Tibial artery (tissue), 4 donors: Measurements from ENCODE around the gene CHTF8.

Experiments used
- DNase-seq, 2 donors: peaks; one replicate each; pipeline ENCODE4 v3.0.0-alpha.2; 2019
- H3K27ac ChIP-seq, 2 donors: fragments of 200-600 bp; sonication (generic) in 1 of 2; 1 replicate in 1 of 2; 2 replicates in 1 of 2; pipeline ENCODE4 v1.5.1; 2018 to 2019; ENCODE audit warnings: mild to moderate bottlenecking in 1 of 2
- H3K27me3 ChIP-seq, 2 donors: fragments of 200-600 bp; sonication (generic) in 1 of 2; one replicate each; pipeline versions ENCODE4 v1.5.1 to v1.6.0; 2016 to 2019
- H3K36me3 ChIP-seq, 3 donors: fragments of 200-600 bp; sonication (generic) in 2 of 3; one replicate each; pipeline ENCODE4 v1.5.1; 2016 to 2019; ENCODE audit warnings: mild to moderate bottlenecking in 2 of 3
- H3K4me1 ChIP-seq, 4 donors: fragments of 200-600 bp; sonication (generic) in 2 of 4; 1 replicate in 3 of 4; 2 replicates in 1 of 4; pipeline ENCODE4 v1.5.1; 2016 to 2019
- H3K4me3 ChIP-seq, 2 donors: fragments of 200-600 bp; sonication (generic) in 1 of 2; 1 replicate in 1 of 2; 2 replicates in 1 of 2; pipeline ENCODE4 v1.5.1; 2018 to 2019; ENCODE audit warnings: mild to moderate bottlenecking in 2 of 2
- H3K9me3 ChIP-seq, 3 donors: fragments of 200-600 bp; sonication (generic) in 1 of 3; one replicate each; pipeline ENCODE4 v1.5.1; 2016 to 2019
- CTCF ChIP-seq, 2 experiments: fragments of 200-600 bp in 1 of 2; fragments of 450-650 bp in 1 of 2; IDR thresholded peaks; one replicate each; pipeline ENCODE4 v1.5.1; 2017 to 2019; ENCODE audit warnings: antibody characterized with exemption in 2 of 2, mild to moderate bottlenecking in 1 of 2, moderate library complexity in 1 of 2
- intact Hi-C: fragments of 100-400 bp; cut with DNase I; formaldehyde crosslinking; loops from one replicate; pipeline ENCODE4 v1.15.0; 2023; ENCODE audit warnings: low total_unique reads

CHTF8 gene

GRCh38 chr16:69073181-69073702, 59.1 kb downstream of the CHTF8 start:
- DNase-seq: no peak
- Histone ChIP-seq H3K4me3 (no peak overlapping the region), H3K36me3 (no peaks in the 10 kb centered on the region), H3K9me3 (no peaks in the 10 kb centered on the region), H3K27ac (no peak overlapping the region), H3K27me3 (no peaks in the 10 kb centered on the region), H3K4me1 (no peaks in the 10 kb centered on the region)
- no peak for TF ChIP-seq CTCF (IDR thresholded peaks at IDR 0.05)
- intact Hi-C loops: no loop called here

DNA sequence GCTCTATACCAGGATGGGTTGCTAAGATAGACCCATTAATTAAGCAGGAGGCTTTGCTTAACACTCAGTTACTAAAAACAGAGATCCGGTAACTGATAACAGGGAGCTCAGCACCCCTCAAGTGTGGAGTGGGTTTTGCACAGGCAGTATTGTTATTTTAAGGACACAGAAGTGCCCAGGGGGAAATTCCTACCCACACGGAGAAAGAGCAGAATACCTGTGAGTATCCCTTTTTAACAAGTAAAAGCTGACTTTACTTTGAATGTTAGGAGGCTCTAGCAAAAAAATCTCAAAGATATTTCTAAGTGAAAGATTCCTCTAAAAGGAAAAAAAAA, 59.8 kb downstream of the CHTF8 start:
- intact Hi-C loops: no loop called here

GRCh38 chr16:69071036-69071435, 61.4 kb downstream of the CHTF8 start:
- Histone ChIP-seq H3K4me3 (no peak overlapping the region), H3K36me3 (no peaks in the 10 kb centered on the region), H3K27ac (no peak overlapping the region), H3K27me3 (no peaks in the 10 kb centered on the region), H3K9me3 (no peaks in the 10 kb centered on the region), H3K4me1 (no peaks in the 10 kb centered on the region)
- intact Hi-C loops: no loop called here
- no peak for TF ChIP-seq CTCF (IDR thresholded peaks at IDR 0.05)
- DNase-seq: no peak

More for the DNA sequence above, 59.8 kb downstream of the CHTF8 start:
- no peaks in the 10 kb centered on the region for H3K9me3 ChIP-seq
- no peak for DNase-seq
- no peaks in the 10 kb centered on the region for H3K27me3 ChIP-seq
- H3K4me3 ChIP-seq: no peak overlapping the region
- no peak for TF ChIP-seq CTCF (IDR thresholded peaks at IDR 0.05)
- no peaks in the 10 kb centered on the region for H3K36me3 ChIP-seq
- no peak overlapping the region for H3K27ac ChIP-seq
- H3K4me1 ChIP-seq: no peaks in the 10 kb centered on the region

DNA sequence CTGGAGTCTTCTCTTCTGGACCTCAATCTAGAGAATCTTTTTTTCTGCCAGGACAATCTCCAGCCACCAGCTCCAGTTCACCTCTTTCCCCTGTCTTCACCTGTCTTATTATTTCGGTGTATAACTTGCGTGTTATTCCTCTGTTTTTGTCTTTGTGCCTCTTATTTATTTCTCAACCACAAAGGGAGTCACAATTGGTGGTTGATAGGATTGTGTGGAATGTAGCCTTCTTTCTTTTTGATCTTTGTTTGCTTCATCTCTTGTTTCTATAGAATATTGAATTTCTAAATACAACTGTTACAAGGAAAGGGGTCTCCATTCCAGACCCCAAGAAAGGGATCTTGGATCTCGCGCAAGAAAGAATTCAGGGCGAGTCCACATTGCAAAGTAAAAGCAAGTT, 62.9 kb downstream of the CHTF8 start:
- Histone ChIP-seq H3K4me1 (peaks cover 0 to 7% (median 3%) of the 10 kb centered on the region in 4 donors), H3K36me3 (no peaks in the 10 kb centered on the region), H3K9me3 (no peaks in the 10 kb centered on the region), H3K4me3 (no peak overlapping the region), H3K27ac (no peak overlapping the region), H3K27me3 (no peaks in the 10 kb centered on the region)
- no peak for TF ChIP-seq CTCF (IDR thresholded peaks at IDR 0.05)
- intact Hi-C loops: no loop called here
- DNase-seq: no peak
